ENCODE results near the gene DGKQ.

DGKQ gene

DNA sequence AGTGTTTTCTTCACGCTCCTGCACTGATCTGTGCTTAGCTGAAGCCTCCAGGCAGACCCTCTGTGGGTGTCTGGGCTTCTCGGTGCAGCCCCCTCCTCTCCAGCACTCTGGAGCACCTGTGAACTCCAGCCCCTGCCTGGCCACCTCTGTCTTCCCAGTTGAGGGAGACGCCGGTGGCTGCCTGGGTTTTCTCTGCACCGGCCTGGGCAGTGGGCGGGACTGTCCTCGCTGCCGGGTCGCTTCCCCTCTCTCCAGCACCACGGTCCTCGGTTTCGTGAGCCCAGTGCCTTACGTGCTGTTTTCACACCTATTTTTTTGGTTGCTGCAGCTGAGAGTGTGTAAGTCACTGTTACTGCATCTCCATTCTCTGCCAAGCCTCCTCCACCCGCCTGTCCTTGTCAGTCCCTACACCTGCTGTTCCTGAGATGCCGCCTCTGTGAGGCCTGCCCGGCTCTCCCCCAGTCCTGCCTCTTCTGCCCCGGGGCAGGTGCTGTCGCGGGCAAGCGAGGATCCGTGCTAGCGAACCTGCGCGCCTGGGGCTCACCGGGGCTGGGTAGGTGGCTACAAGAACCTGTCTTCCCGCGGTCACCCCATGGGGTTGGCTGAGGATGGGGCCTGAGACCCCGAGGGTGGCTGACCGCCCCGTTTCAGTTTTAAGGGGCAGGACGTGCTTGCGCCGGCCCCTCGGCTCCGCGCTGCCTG lies 35.6 kb upstream of the DGKQ start:
- H3K27ac ChIP-seq, result no peak overlapping the region
- TF ChIP-seq ZFX (IDR thresholded peaks at IDR 0.05; ENCODE audit: borderline replicate concordance) (no peak), CTCF (IDR thresholded peaks at IDR 0.05) (no peak)

DNA sequence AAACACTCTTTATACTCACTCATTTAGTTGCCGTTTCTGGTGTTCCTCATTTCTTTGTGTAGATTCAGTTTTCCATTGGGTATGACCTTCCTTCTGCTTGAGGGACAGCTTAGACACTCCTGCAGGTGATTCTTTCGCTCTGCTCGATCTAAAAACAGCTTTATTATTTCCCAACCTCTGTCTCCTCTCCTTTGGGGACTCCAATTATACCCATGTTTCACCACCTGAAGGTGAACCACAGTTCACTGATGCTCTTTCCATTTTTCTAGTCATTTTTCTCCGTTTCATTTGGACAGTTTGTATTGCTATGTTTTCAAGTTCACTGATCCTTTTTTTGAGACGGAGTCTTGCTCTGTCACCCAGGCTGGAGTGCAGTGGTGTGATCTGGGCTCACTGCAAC lies 33.5 kb upstream of the DGKQ start:
- TF ChIP-seq ZFX (IDR thresholded peaks at IDR 0.05; ENCODE audit: borderline replicate concordance), result no peak
- no peak for TF ChIP-seq CTCF (IDR thresholded peaks at IDR 0.05)
- no peak overlapping the region for H3K27ac ChIP-seq

DNA sequence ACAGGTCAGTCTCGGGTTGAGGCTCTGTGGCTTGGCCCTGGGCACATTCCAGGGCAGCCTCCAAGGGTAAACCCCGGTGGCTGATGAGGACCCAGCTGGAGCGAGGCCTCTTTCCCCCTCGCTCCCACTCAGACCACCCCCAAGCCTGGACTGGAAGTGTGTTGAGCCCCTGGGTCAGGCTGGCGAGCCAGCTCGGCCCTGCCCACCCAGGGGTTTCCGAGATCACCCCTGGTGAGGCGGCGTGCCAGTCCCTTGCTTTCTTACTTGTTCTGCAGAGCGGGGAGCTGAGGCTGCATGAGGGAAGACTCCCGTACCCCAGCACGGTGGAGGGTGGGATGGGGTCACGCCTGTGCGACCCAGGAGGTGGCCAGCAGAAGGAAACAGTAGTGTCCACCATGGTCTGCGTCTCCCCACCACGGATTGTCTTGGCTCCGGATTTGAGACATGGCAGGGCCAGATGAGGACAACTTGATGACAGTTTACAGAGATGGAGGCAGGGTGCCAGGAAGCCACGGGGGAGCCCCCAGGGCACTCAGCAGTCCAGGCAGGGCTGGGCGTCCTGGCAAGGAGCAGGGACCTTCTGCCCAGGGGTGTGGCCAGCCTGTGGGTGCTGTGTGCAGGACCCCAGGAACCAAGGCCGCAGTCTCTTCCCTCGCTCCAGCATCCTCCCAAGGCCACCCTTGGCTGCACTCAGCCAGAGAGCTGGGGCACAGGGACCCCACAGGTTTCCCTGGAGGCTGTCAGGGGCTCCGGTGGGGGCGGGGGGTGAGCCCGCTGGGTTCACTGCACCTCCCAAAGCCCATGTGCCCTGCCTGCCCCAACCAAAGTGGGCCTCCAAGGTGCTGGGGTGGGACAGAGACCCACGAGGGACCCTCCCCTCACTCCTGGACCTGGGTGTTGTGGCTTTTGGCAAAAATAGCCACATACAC lies 31.5 kb upstream of the DGKQ start:
- H3K27ac ChIP-seq, result no peak overlapping the region
- TF ChIP-seq ZFX (IDR thresholded peaks at IDR 0.05; ENCODE audit: borderline replicate concordance), result no peak
- no peak for TF ChIP-seq CTCF (IDR thresholded peaks at IDR 0.05)

DNA sequence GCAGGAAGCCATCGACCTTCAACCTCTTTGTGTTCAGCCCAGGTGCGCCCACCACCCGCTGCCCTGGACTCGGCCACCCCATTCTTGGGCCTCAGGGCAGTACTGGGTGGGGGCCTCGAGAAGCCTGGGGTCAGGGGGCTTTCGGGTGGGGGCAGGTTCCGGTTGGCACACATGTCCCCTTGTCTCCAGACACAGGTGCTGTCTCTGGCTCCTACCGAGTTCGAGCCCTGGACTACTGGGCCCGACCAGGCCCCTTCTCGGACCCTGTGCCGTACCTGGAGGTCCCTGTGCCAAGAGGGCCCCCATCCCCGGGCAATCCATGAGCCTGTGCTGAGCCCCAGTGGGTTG lies 30.7 kb upstream of the DGKQ start:
- TF ChIP-seq ZFX (IDR thresholded peaks at IDR 0.05; ENCODE audit: borderline replicate concordance), result no peak
- TF ChIP-seq CTCF (IDR thresholded peaks at IDR 0.05), result no peak

DNA sequence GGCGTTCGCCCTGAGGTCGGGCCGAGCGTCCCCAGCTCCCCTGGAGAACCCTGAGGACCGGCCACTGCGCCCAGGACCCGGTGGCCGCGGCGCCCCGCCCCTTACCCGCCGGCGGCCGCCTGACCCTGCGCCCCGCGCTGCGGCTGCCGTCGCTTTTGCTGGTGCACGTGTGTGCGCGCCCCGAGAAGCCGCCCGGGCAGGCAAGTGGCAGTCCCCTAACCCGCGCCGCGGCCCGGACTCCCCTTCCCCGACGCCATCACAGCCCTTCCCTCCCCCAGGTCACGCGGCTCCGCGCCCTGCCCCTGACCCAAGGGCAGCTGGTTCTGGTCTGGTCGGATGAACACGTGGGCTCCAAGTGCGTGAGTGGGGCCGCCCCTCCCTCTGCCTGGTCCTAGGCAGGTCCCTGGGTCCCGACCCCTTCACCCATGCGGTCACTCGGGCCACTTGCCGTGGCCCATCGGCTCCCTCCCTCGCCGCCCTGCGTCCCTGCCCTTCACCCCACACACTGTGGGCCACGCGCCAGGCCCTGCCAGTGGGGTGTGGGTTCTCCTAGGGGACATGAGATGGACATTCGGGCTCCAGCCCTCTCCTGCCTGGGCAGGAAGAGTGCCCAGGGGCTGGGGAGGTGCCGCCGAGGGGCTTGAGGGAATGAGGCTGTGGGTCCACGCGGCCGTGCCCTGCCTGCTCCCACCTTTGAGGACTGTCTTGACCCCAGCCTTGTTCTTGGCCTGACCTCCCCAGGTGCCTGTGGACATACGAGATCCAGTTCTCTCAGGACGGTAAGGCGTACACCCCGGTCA lies 30.1 kb upstream of the DGKQ start:
- no peak for TF ChIP-seq ZFX (IDR thresholded peaks at IDR 0.05; ENCODE audit: borderline replicate concordance)
- TF ChIP-seq CTCF (IDR thresholded peaks at IDR 0.05), result no peak

More for the DNA sequence above, 30.7 kb upstream of the DGKQ start:
- no peak overlapping the region for H3K27ac ChIP-seq

GRCh38 chr4:1002631-1003251 lies 29.4 kb upstream of the DGKQ start:
- TF ChIP-seq ZFX (IDR thresholded peaks at IDR 0.05; ENCODE audit: borderline replicate concordance) (no peak), CTCF (IDR thresholded peaks at IDR 0.05) (no peak)
- no peak overlapping the region for H3K27ac ChIP-seq

More for the DNA sequence above, 30.1 kb upstream of the DGKQ start:
- H3K27ac ChIP-seq, result no peak overlapping the region

Measured in 22Rv1 (cell line).